ENCODE results near the gene SELL. TPM values are rescaled to one million over a fixed set of nuclear protein-coding genes. Genes with fewer than 3 reads are reported as not detected.

Gene SELL
- total RNA-seq, 1 experiment from 2014 or later = not detected

DNA sequence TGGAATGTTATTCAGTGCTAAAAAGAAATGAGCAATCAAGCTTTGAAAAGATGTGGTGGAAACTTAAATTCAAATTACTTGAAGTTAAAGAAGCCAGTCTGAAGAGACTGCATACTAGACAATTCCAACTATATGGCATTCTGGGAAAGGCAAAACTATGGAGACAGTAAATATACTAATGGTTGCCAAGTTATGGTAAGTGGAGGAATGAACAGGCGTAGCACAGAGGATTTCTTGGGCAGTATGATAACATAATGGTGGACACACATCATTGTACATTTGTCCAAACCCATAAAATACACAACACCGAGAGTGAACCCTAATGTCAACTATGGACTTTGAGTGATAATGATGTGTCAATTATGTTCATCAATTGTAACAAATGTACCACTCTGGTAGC lies 60.4 kb downstream of the SELL start:
- Histone ChIP-seq H3K27me3 (replicated peaks; ENCODE audit: control insufficient read depth, insufficient read depth, low read length) (no peaks in the 10 kb centered on the region), H3K4me1 (no peaks in the 10 kb centered on the region), H3K4me3 (ENCODE audit: low read depth, low read length) (no peak overlapping the region), H3K36me3 (ENCODE audit: control insufficient read depth, insufficient read depth, low read length) (no peaks in the 10 kb centered on the region), H3K9me3 (no peaks in the 10 kb centered on the region; the same call in 1 of the 2 replicates)
- H3K27me3 Mint-ChIP-seq (ENCODE audit: insufficient read depth, unreplicated experiment) = peaks cover 17% of the 10 kb centered on the region
- TF ChIP-seq, protein P1, sequence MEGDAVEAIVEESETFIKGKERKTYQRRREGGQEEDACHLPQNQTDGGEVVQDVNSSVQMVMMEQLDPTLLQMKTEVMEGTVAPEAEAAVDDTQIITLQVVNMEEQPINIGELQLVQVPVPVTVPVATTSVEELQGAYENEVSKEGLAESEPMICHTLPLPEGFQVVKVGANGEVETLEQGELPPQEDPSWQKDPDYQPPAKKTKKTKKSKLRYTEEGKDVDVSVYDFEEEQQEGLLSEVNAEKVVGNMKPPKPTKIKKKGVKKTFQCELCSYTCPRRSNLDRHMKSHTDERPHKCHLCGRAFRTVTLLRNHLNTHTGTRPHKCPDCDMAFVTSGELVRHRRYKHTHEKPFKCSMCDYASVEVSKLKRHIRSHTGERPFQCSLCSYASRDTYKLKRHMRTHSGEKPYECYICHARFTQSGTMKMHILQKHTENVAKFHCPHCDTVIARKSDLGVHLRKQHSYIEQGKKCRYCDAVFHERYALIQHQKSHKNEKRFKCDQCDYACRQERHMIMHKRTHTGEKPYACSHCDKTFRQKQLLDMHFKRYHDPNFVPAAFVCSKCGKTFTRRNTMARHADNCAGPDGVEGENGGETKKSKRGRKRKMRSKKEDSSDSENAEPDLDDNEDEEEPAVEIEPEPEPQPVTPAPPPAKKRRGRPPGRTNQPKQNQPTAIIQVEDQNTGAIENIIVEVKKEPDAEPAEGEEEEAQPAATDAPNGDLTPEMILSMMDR (IDR thresholded peaks at IDR 0.05; ENCODE audit: insufficient read depth in 1 of 2, low read depth in 1 of 2, low read length in 1 of 2, severe bottlenecking in 1 of 2, unreplicated experiment in 1 of 2) = no peak
- H3K4me1 Mint-ChIP-seq (ENCODE audit: low read depth, unreplicated experiment) = no peaks in the 10 kb centered on the region
- no peak for DNase-seq
- intact Hi-C loops (cut with micrococcal nuclease; ENCODE audit: unreplicated experiment) = no loop called here
- ChIA-PET POLR2A (no interaction called here), CTCF (no interaction called here)
- BruUV-seq (replicated peaks) = no TSS peak
- no peak overlapping the region for H3K4me3 Mint-ChIP-seq (ENCODE audit: unreplicated experiment)
- no peaks in the 10 kb centered on the region for H3K9me3 Mint-ChIP-seq (ENCODE audit: unreplicated experiment)
- H3K27ac Mint-ChIP-seq (ENCODE audit: unreplicated experiment) = no peak overlapping the region
- H3K36me3 Mint-ChIP-seq (ENCODE audit: insufficient read depth, unreplicated experiment) = no peaks in the 10 kb centered on the region

DNA sequence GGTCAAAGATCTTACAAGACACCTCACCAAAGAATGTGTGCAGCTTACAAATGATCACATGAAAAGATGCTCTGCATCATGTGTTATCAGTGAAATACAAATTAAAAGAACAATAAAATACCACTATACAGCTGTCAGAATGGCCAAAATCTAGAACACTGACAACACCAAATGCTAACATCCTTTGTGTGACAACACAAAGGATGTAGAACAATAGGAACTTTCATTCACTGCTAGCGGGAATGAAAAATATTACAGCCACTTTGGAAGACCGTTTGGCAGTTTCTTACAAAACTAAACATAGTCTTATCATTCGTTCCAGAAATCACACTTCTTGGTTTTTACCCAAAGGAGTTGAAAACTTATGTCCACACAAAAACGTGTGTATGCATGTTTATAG lies 60.9 kb downstream of the SELL start:
- Histone ChIP-seq H3K36me3 (ENCODE audit: control insufficient read depth, insufficient read depth, low read length) (no peaks in the 10 kb centered on the region), H3K27me3 (replicated peaks; ENCODE audit: control insufficient read depth, insufficient read depth, low read length) (no peaks in the 10 kb centered on the region), H3K4me3 (ENCODE audit: low read depth, low read length) (no peak overlapping the region), H3K4me1 (no peaks in the 10 kb centered on the region), H3K9me3 (no peaks in the 10 kb centered on the region; the same call in 1 of the 2 replicates)
- Mint-ChIP-seq H3K36me3 (ENCODE audit: insufficient read depth, unreplicated experiment) (no peaks in the 10 kb centered on the region), H3K4me3 (ENCODE audit: unreplicated experiment) (no peak overlapping the region), H3K4me1 (ENCODE audit: low read depth, unreplicated experiment) (no peaks in the 10 kb centered on the region), H3K27ac (ENCODE audit: unreplicated experiment) (no peak overlapping the region), H3K9me3 (ENCODE audit: unreplicated experiment) (no peaks in the 10 kb centered on the region), H3K27me3 (ENCODE audit: insufficient read depth, unreplicated experiment) (peaks cover 17% of the 10 kb centered on the region)
- intact Hi-C loops (cut with micrococcal nuclease; ENCODE audit: unreplicated experiment) = no loop called here
- TF ChIP-seq, protein P1 (IDR thresholded peaks at IDR 0.05; ENCODE audit: insufficient read depth in 1 of 2, low read depth in 1 of 2, low read length in 1 of 2, severe bottlenecking in 1 of 2, unreplicated experiment in 1 of 2) = no peak
- CTCF ChIA-PET = no interaction called here
- POLR2A ChIA-PET = no interaction called here
- DNase-seq = no peak
- BruUV-seq (replicated peaks) = no TSS peak

DNA sequence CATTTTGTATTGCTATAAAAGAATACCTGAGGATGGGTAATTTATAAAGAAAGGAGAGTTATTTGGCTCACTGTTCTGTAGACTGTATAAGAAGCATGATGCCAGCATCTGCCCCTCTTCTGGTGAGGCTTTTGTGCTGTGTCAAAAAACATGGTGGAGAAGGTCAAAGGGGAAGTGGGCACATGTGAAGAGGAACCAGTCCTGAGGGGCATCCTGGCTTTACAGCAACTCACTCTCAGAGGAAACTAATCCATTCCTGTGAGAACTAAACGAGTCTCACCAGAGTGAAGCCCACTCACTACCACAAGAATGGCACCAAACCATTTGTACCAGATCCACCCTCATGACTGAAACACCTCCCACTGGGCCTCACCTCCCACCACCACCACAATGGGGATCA lies 62.7 kb downstream of the SELL start:
- no peak for DNase-seq
- Mint-ChIP-seq H3K4me3 (ENCODE audit: unreplicated experiment) (no peak overlapping the region), H3K36me3 (ENCODE audit: insufficient read depth, unreplicated experiment) (no peaks in the 10 kb centered on the region), H3K9me3 (ENCODE audit: unreplicated experiment) (no peaks in the 10 kb centered on the region), H3K27me3 (ENCODE audit: insufficient read depth, unreplicated experiment) (peaks cover 17% of the 10 kb centered on the region), H3K4me1 (ENCODE audit: low read depth, unreplicated experiment) (no peaks in the 10 kb centered on the region), H3K27ac (ENCODE audit: unreplicated experiment) (no peak overlapping the region)
- Histone ChIP-seq H3K4me3 (ENCODE audit: low read depth, low read length) (no peak overlapping the region), H3K27me3 (replicated peaks; ENCODE audit: control insufficient read depth, insufficient read depth, low read length) (no peaks in the 10 kb centered on the region), H3K9me3 (no peaks in the 10 kb centered on the region), H3K4me1 (no peaks in the 10 kb centered on the region), H3K36me3 (ENCODE audit: control insufficient read depth, insufficient read depth, low read length) (no peaks in the 10 kb centered on the region)
- POLR2A ChIA-PET = no interaction called here
- BruUV-seq (replicated peaks) = no TSS peak
- intact Hi-C loops (cut with micrococcal nuclease; ENCODE audit: unreplicated experiment) = no loop called here
- CTCF ChIA-PET = no interaction called here
- TF ChIP-seq, protein P1 (IDR thresholded peaks at IDR 0.05; ENCODE audit: insufficient read depth in 1 of 2, low read depth in 1 of 2, low read length in 1 of 2, severe bottlenecking in 1 of 2, unreplicated experiment in 1 of 2) = no peak
